ENCODE results near the gene NRAS. TPM values are rescaled to one million over a fixed set of nuclear protein-coding genes. Genes with fewer than 3 reads are reported as not detected.

Gene NRAS
- polyA plus RNA-seq, 1 of the 3 experiments (the other 2 are of a cell fraction) = 15.9 TPM

GRCh38 chr1:114757455-114758255 lies 41.1 kb upstream of the NRAS start, which contains the start of gene CSDE1 (continued):
- TF ChIP-seq NRF1 (IDR thresholded peaks at IDR 0.05; ENCODE audit: low read depth, low read length) (peak; percentile 93), CTCF (IDR thresholded peaks at IDR 0.05) (peak; percentile 64), REST (IDR thresholded peaks at IDR 0.05; ENCODE audit: low read depth, low read length) (no peak), SIN3A (IDR thresholded peaks at IDR 0.05; ENCODE audit: borderline replicate concordance, low read depth, low read length) (no peak)

DNA sequence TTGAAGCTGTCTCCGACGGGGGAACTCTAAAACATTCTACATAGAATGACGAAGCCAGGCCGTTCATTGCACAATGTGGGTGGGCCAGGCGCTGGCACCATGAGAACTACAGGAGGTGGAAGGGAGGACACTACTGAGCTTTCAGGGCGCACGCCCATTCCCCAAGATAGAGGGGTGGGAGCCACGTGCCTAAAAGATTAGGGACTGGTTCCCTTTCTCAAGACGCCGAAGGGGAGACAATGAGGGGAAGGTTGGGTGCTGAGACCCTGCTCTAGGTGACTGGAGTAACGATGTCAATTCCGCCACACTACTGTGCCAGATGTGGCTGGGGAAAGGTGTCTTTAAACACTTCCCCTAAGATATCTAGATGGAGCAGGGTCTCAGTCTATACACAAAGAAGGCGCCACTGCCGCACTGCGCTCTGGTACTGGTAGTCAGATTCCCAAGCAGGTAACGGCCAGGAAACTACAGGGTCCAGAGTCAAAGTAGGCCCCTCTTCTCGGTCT lies 40.4 kb upstream of the NRAS start:
- Histone ChIP-seq H3K4me1 (ENCODE audit: control insufficient read depth in 1 of 2, insufficient read depth in 2 of 2, low read depth in 1 of 2, low read length in 1 of 2) (peaks cover 11 to 33% of the 10 kb centered on the region in 2 experiments; a peak in 3 of 4 replicates), H3K27ac (ENCODE audit: low read depth in 2 of 2, low read length in 1 of 2) (peak overlapping the region; percentile 82 to 99), H3K4me3 (ENCODE audit: low read depth in 2 of 2, low read length in 1 of 2) (peak overlapping the region; percentile 78 to 98), H3K4me2 (peak overlapping the region; percentile 85), H3K9ac (peak overlapping the region; percentile 100), H4K20me1 (ENCODE audit: insufficient read depth) (peaks cover 53% of the 10 kb centered on the region), H3K27me3 (ENCODE audit: insufficient read depth) (no peaks in the 10 kb centered on the region), H3K9me3 (no peaks in the 10 kb centered on the region), H3F3A (replicated peaks; ENCODE audit: insufficient read depth) (no peaks in the 10 kb centered on the region), H3K9me2 (no peaks in the 10 kb centered on the region), H3K36me3 (replicated peaks in 1 of 2; ENCODE audit: control insufficient read depth in 1 of 2, insufficient read depth in 2 of 2, low read length in 1 of 2) (peaks cover 9 to 22% of the 10 kb centered on the region in 2 experiments), H2AFZ (ENCODE audit: low read depth) (no peak overlapping the region), H3K79me2 (ENCODE audit: insufficient read depth) (peaks cover 58% of the 10 kb centered on the region)
- 0% methylated on average over 11 of the region's 17 CpGs for WGBS (ENCODE audit: low lambda C conversion rate)
- TF ChIP-seq MXI1 (IDR thresholded peaks at IDR 0.05; ENCODE audit: low read depth, low read length) = peak; percentile 72; the same call in 1 of the 2 replicates
- TF ChIP-seq CTCF (IDR thresholded peaks at IDR 0.05) = no peak
- no peak for TF ChIP-seq NFIC (IDR thresholded peaks at IDR 0.05; ENCODE audit: borderline replicate concordance)
- ChIA-PET POLR2A (interaction anchor here (0.9 to 1.3 kb wide), 3 partner anchors 8 to 41 kb away, joined by 3 to 6 read pairs (median 3); no protein-coding TSS in a partner anchor), CTCF (interaction anchor here (0.7 to 1.5 kb wide), 5 partner anchors 8 to 90 kb away, joined by 3 to 5 read pairs (median 3); no protein-coding TSS in a partner anchor)
- peak; percentile 38 for DNase-seq

All from SK-N-SH (cell line).